ENCODE results near the gene VPS13D.
A peak's percentile ranks its signal among the peaks of the same experiment; 100 is the strongest.

The VPS13D gene, protein sequence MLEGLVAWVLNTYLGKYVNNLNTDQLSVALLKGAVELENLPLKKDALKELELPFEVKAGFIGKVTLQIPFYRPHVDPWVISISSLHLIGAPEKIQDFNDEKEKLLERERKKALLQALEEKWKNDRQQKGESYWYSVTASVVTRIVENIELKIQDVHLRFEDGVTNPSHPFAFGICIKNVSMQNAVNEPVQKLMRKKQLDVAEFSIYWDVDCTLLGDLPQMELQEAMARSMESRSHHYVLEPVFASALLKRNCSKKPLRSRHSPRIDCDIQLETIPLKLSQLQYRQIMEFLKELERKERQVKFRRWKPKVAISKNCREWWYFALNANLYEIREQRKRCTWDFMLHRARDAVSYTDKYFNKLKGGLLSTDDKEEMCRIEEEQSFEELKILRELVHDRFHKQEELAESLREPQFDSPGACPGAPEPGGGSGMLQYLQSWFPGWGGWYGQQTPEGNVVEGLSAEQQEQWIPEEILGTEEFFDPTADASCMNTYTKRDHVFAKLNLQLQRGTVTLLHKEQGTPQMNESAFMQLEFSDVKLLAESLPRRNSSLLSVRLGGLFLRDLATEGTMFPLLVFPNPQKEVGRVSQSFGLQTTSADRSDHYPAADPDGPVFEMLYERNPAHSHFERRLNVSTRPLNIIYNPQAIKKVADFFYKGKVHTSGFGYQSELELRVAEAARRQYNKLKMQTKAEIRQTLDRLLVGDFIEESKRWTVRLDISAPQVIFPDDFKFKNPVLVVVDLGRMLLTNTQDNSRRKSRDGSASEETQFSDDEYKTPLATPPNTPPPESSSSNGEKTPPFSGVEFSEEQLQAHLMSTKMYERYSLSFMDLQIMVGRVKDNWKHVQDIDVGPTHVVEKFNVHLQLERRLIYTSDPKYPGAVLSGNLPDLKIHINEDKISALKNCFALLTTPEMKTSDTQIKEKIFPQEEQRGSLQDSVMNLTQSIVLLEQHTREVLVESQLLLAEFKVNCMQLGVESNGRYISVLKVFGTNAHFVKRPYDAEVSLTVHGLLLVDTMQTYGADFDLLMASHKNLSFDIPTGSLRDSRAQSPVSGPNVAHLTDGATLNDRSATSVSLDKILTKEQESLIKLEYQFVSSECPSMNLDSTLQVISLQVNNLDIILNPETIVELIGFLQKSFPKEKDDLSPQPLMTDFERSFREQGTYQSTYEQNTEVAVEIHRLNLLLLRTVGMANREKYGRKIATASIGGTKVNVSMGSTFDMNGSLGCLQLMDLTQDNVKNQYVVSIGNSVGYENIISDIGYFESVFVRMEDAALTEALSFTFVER (N-terminal part only)

DNA sequence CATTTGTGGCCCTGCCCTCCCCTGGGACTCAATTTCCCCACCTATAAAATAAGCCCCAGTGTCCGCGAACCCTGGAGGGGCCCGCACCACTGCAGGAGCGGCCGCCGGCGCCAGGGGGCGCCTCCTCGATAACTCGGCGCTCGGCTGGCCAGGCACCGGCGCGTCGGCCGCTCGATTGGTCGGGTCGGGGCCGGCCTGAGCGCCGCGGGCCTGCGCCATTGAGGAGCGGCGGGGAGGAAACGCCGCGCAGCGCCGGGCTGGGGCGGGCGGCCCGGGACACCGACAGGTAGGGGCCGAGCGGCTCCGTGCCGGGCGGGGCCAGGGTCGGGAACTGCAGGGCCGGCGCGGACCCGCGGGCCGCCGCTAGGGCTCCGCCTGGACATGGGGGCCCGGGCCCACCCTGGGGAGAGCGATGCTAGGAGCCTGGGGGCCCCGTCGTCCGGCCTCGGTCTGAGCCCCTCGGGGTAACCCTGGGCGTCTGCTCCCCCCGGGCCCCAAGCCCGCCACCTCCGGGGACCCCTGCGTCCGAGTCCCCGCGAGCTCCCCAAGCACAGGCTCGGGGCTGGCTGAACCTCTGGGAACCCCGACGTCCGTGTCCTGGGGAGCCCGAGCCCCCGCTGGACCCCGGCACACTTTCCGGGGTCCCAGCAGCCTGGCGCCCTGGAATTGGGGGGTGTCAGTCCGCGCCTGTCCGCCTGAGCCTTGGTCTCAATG lies at the start of gene VPS13D:
VPS13D (plus strand) TSS at position 196 of the 714 bp plus-strand sequence. CDS start 4,237 bp downstream, outside the sequence.
- DNase-seq, result peak; percentile 93

DNA sequence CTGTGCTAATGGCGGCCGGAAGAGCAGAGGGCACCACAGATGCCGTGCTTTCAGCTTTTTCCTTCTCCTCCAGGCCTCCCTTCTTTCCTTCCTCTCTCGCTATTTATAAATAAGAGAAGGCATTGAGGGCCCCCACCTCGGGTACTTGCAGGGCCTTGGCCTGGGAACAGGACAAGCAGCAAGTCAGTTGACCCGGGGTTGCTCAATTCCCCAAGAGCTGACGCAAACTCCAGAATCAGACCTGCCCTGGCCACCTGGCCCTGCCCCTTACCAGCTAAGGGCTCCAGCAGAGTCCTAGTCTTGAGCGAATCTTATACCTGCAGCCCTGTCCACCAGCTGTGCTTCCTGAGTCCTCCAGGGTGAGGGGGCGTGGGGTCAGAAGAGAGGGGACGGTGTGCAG lies 49.5 kb upstream of the VPS13D start:
- no peak for DNase-seq

DNA sequence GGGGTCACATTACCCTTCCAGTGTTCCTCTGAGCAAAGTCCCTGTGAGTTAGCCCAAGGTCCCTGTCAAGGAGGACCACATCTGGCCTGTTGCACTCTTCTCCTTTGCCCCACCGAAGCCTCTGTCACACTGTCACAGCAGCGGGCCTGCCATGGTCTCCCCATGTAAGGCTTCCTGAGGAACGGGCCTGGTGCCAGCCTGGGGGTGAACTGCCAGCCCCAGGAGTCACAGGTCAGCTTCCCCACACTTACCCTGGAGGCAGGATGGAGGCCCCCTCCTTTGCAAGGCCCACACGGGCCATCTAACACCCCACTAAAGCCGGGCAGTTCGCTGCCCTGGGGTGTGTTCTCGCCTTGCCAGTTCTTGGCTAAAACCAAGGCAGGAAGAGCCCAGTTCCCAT lies 48.9 kb upstream of the VPS13D start:
- no peak for DNase-seq

DNA sequence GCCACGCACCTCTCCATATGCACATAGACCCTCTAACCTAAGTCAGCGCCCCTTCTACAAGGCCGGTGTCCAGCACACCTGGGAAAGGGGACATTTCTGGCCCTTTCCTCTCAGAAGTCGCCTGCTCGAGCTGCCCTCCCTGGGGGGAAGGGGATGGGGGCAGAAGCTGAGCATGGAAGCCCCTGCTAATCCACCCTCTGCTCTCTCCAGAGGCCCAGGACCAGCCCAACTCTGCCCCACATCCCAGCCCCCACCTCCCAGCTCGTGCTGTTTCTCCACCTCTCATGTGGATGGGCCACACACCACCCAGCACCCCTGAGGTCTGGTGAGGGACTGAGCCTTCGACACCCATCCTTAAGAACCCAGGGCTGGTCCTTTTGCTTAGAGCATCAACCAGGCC lies 48.3 kb upstream of the VPS13D start:
- DNase-seq, result no peak

DNA sequence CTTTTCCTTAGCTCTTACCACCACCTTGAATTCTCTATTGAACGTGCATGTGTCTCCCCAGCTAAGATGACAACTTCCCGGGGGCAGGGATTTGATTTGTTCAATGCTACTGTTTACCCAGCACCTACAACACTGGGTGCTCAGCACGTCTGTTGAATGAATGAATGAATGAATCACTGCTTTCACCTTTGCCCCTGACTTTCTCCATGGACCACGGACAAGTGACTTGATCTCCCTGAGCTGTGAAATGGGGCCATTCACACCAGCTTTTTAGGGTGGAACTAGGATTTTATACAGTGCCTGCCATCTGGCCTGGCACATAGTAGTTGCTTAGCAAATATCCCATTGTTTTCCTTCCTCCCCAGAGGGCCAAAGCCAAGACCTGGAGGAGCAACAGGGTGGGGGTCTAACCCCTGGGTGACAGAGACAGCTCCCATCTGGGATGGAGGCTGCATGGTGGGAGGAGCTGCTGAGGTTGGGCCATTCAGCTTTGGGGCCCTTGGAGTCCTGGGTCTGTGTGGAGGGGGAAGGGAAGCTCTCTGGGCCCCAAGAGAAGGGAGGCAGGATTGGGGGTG lies 47.3 kb upstream of the VPS13D start:
- no peak for DNase-seq

DNA sequence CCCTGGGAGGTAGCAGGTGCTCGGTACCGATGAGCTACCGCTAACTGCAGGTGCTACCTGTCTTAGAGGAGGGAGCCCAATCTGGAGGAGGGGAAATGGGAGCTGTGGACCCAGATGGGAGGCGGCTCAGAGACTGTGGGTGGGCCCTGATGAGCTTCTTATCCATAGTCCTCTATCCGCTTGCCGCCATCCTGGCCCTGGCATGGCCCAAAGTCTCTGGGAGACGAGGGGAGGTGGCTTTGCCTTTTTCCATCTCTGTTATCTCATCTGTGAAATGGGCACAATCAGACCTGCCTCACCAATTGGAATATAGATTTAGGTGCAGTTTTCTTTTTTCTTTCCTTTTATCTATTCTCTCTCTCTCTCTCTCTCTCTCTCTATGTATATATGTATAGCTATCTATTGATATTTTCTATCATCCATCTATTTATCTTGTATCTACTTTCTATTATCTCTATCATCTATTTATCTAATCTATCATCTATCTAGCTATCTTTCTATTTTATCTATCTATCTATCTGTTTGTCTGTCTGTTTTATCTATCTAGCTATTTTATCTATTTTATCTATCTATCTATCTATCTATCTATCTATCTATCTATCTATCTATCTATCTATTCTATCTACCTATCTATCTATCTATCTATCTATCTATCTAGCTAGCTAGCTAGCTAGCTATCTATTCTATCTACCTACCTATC lies 46.6 kb upstream of the VPS13D start:
- DNase-seq, result no peak

DNA sequence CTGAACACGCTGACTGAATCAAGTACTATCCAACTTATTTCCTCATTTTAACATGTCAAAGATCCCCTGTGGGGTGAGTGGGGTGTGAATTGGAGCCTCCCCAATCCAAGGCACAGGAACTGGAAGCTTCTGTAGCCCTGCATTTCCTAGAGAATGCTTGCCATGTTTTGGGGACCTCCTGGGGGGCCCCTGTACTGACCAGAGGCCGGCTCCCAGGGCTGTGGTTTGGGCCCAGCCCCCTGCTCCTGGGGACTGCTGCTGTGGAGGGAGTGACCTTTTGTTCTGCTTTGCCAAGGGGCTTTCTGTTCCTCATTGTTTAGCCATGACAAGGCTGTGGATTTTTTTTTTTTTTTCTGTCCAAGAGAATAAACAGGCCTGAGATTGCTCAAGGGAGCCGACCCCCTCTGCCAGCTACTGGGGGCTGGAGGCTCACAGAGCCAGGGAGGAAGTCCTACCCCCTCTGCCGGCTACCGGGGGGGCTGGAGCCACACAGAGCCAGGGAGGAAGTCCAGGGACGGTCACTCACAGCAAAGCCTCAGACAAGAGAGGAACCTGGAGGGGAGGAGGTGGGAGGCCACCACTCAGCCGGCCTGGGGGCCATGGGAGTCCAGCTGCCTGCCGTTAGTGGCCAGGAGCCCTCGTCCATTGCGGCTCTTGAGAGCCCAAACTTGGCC lies 45.7 kb upstream of the VPS13D start:
- no peak for DNase-seq

DNA sequence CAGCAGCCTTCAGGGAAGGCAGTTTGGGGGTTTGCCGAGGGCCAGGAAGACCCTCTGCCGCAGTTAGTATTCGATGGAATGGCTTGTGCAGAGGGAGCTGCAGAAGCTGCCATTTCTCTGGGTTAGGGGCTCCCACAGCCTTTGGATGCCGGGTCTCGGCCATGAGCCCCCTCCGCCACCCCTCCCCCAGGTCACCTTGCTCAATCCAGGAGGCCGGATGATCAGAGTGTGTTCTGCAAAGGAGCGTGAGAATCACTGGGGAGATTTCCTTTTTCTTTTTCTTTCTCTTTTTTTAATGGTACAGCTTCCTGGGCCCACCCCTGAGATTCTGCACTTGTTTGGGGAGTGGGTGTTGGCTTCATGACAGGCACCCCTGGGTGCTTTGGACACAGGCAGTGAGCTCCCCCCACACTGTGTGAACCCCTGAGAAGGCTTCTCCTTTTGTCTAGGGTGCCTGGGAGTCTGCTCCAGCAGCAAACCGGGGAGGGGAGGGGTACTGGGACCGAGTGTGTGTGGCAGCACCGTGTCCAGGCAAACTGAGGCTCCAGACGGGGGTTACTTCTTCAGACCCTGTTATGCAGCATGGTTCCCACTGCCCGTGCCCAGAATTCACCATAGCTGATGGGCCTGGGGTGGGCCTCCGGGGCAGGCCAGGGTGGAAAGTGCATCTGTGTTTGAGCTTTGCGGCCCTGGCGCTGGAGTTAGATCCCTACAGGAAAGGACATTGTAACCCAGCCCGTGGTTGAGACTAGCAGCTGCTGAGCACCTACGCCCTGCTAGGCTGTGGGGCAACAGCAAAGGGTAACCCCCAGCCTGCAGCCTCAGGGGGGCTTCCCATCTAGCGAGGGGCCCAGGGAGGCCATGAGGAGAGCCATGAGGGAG lies 44.6 kb upstream of the VPS13D start:
- peak; percentile 17 for DNase-seq

DNA sequence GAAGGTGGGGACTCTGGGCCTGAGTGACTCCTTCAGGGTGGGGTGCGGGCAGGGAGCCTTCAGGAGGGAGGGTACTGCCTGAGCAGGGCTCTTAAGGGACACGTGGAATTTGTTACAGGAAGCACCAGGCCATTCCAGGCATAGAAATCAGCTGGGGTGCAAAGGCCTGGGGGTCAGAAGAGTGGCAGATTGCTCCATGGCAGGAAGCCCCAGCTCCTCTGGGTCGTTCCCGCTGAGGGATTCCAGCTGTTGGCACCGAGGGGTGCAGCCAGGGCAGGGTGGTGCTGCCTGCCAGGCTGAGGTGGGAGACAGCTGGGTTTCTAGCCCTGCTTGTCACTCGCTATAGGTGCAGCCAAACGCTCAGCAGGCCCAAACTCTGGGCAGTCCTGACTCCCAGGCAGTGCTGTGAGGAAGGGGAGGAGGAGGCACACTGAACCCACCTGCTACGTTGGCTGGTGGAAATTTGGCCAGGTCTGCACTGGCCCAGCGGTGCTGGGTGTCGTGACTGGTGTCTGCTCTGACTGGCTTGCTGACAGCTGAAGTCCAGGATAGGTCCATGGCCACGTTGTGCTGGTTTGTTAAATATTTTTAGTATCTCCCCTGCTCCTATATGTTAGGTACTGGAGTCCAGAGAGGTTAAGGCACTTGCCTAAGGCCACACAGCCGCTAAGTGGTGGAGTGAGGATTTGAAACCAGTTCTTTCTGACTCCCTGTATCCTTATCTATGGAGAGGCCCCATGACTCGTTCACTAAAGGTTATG lies 43.7 kb upstream of the VPS13D start:
- no peak for DNase-seq

DNA sequence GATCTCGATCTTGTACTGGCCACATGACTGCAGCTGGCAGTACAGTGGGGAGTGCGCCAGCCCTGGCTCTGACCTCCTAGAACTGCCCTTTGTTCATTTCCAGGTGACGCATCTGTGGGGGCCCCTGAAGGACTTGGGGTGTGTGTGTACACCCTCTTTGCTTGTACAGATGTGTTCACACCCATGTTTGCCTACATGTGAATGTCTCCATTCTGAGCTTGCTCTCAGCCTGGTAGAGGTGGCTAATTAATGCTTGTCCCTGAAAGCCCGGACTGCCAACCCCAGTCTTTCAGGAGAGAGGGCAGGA lies 43.2 kb upstream of the VPS13D start:
- DNase-seq, result no peak

DNA sequence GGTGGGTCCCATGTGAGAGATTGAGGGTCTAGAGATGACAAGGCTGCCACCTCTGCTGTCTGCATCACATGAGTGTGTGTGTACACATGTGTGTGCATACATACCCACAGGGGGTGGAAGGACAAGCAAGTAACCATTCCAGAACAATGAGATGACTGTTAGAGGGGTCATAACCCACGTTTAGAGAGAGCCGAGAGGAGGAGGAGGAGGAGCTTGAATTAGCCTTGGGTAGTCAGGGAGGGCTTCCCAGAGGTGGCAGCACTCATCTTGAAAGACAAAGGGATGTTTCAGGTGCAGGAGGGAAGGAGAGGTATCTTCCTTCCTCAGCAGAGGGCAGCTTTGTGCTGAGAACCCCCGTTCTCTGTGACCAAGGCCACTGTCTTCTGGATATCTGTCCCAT lies 41.7 kb upstream of the VPS13D start:
- no peak for DNase-seq

DNA sequence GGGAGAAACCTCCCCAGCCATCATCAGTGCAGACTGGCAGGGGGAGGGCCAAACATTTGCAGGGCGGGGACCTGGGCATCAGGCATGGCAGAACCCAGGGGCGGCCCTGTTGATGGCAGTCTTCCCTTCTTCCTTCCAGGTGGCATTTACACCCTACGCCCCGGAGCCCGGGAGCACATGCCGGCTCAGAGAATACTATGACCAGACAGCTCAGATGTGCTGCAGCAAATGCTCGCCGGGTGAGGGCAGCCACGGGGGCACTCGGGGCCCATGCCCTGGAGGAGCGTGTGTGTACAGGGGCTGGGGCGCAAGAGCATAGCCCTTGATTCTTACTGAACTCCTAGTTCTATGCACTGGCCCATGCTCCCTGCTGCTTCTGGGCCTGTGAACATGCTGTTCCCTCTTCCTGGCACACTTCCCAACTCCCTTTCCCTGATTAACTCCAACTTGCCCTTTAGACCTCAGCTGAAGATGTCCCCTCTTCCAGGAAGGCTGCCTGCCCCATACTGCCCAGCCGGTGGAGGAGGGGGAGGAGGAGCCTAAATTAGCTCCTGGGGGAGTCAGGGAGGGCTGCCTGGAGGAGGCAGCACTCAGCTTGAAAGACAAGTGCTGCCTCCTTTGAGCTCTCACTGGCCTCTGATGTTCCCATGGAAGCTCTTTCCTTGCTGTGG lies 41.0 kb upstream of the VPS13D start:
- no peak for DNase-seq

DNA sequence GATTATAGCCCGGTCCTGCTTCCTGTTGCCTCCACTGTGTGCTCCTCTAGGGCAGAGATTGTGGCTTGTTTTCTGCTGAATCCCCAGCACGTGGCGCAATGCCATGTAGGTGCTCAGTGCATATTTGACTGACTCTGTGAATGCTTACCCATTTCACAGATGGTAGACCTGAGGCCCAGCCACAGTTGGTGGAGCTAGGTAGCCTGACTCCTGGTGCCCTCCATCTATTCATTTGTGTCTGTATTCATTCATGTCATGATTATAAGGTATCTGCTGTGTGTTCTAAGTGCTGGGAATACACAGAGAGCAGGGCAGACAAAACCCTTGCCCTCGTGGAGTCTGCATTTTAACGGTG lies 40.5 kb upstream of the VPS13D start:
- DNase-seq, result no peak

DNA sequence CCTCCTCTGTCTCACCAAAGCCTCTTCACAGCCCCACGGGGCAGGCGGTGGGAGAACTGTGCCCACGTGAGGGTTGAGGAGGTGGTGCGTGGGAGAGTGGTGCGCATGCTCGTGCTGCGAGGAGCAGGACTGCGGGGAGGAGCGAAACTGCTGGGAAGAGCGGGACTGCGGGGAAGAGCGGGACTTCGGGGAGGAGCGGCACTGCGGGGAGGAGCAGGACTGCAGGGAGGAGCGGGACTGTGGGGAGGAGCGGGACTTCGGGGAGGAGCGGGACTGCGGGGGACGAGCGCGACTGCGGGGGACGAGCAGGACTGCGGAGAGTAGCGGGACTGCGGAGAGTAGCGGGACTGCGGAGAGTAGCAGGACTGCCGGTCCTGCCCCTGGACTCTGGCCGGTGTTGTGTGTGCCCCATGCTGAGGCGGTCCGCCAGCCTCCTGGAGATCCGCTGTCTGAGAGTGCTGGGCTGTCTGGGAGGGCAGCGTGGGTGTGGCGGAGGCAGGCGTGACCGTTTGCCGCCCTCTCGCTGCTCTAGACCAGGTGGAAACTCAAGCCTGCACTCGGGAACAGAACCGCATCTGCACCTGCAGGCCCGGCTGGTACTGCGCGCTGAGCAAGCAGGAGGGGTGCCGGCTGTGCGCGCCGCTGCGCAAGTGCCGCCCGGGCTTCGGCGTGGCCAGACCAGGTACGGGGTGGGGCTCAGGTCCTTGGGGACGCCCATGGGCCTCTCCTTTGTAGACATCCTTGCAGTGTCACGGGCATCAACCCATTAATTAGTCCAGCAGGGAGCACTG lies 38.4 kb upstream of the VPS13D start:
- peak; percentile 59 for DNase-seq

DNA sequence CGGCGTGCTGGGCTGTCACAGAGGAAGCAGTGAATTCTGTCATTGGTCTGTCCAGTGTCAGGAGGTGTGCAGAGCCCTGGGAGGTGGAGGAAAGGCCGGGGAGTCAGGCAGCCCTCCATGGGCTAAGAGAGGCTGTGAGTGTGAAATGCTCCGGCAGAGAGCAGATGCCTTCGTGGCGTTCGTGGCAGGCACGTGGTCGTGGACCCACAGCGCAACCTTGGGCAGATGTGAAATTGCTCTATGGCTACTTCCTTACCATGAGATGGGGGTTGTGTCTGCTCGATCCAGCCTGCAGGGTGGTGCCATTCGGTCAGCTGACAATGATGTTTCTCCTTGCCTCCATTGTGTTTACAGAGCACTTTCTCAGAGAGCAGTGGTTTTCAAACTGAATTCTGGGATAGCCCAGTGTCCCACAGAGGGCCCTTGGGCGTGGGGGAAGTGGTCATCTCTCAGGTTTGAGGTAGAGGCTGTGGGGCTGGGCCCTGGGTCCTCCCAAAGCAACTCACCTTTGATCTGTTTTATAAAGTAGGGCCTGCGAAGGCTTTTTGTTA lies 35.1 kb upstream of the VPS13D start:
- DNase-seq, result no peak

DNA sequence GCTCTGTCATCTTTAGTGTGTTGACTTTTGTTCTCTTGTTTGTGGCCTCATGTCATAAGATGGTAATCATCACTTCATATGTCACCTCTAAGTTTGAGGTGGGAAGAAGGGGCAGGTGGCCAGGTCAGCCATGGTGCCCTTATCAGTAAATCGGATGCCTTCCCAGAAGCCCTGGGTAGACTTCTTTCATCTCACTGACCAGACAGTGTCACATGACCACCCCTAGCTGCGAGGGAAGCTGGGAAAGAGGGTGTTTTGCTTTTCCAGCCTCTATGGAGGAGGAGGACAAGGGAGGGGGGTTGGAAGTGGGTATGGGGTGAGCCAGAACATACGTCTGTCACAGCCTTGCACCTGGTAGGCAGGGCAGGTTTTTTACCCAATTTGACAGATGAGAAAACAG lies 34.4 kb upstream of the VPS13D start:
- no peak for DNase-seq

DNA sequence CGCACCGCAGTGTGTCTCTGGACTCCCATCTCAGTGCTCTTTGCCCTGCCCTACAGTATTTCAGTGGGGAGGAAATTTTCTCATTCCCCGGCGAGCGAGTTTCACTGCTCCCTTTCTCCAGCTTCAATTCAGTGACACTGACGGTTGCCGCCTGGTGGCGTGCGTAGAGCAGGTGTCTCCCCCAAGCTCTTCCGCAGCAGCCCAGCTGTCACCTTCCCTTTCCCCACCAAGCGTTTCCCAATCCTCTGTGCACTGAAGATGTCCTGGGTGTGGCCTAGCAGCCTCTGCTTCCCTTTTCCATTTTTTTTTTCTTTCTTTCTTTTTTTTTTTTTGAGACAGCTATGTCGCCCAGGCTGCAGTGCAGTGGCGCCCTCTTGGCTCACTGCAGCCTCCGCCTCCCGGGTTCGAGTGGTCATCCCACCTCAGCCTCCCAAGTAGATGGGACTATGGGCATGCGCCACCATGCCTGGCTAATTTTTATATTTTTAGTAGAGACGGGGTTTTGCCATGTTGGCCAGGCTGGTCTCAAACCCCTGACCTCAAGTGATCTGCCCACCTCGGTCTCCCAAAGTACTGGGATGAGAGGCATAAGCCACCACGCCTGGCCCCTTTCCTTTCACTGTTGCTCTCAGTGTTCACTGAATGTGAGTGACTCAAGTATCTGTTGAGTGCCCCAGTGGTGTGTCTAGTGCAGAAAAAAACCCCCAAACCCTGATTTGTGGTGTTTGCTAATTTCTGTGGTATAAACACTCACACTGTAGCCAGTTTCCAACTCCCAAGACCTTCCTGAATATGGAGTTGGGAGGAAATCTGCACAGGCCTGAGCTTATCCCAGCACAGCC lies 33.0 kb upstream of the VPS13D start:
- peak; percentile 89 for DNase-seq
